ENCODE data around the gene CPNE9. TPM values are rescaled to one million over a fixed set of nuclear protein-coding genes. Genes with fewer than 3 reads are reported as not detected.

Gene CPNE9
- total and polyA plus RNA-seq, 4 experiments from 2014 or later, result 0.58 to 0.64 TPM; not detected in 2

- intact Hi-C loops (cut with micrococcal nuclease), result no loop called here
- ChIA-PET POLR2A (ENCODE audit: partially characterized antibody) (no interaction called here), CTCF (ENCODE audit: partially characterized antibody) (interaction anchor here (1.3 kb wide), 1 partner anchor 46 kb away, joined by 5 read pairs; no protein-coding TSS in a partner anchor)
- Histone ChIP-seq H3K4me1 (ENCODE audit: insufficient read depth, low read length) (no peaks in the 10 kb centered on the region), H3K4me3 (ENCODE audit: low read length in 2 of 2) (no peak overlapping the region), H3K27me3 (ENCODE audit: insufficient read depth, low read length) (no peaks in the 10 kb centered on the region), H3K27ac (ENCODE audit: low read depth, low read length) (no peak overlapping the region), H3K9me3 (ENCODE audit: control insufficient read depth in 1 of 2, low read length in 2 of 2) (no peaks in the 10 kb centered on the region), H3K36me3 (ENCODE audit: insufficient read depth, low read length) (peaks cover 95% of the 10 kb centered on the region)
- Mint-ChIP-seq H3K27me3 (no peaks in the 10 kb centered on the region), H3K4me1 (no peaks in the 10 kb centered on the region), H3K36me3 (peaks cover 90 to 95% of the 10 kb centered on the region in 2 donors), H3K9me3 (peaks cover 0 to 2% (median 0%) of the 10 kb centered on the region in 8 donors), H3K4me3 (no peak overlapping the region), H3K27ac (peak overlapping the region in 1 of 7 donors; percentile 16)
- no peak for DNase-seq
Observed at GRCh38 chr3:9681011-9681722, 22.5 kb upstream of the CPNE9 start.

DNA sequence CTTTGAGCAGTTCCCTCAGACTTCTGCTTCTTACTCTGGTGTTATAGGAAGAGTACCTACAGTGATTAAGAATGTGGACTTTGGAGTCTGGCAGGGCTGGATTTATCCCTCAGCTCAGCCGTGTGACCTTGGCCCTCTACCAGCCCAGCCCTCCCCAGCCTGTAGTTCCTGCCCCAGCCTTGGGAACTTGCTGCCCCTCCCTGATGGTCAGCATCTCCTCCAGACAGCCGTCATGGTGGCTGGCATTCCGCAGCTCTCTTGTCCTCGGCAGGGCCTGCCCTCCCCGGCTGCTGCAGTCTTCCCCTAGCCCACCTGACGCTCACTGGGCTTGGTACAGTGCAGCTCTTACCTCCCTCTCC lies 21.9 kb upstream of the CPNE9 start:
- no peak overlapping the region for H3K27ac Mint-ChIP-seq
- H3K27me3 Mint-ChIP-seq, result no peaks in the 10 kb centered on the region
- intact Hi-C loops (cut with micrococcal nuclease), result no loop called here
- Histone ChIP-seq H3K27ac (ENCODE audit: low read depth, low read length) (no peak overlapping the region), H3K36me3 (ENCODE audit: insufficient read depth, low read length) (peaks cover 95% of the 10 kb centered on the region), H3K9me3 (ENCODE audit: control insufficient read depth in 1 of 2, low read length in 2 of 2) (no peaks in the 10 kb centered on the region), H3K4me3 (ENCODE audit: low read length in 2 of 2) (no peak overlapping the region), H3K27me3 (ENCODE audit: insufficient read depth, low read length) (no peaks in the 10 kb centered on the region), H3K4me1 (ENCODE audit: insufficient read depth, low read length) (no peaks in the 10 kb centered on the region)
- CTCF ChIA-PET (ENCODE audit: partially characterized antibody), result interaction anchor here (1.3 kb wide), 1 partner anchor 46 kb away, joined by 5 read pairs; no protein-coding TSS in a partner anchor
- H3K9me3 Mint-ChIP-seq, result peaks cover 0 to 2% (median 0%) of the 10 kb centered on the region in 8 donors
- no peak overlapping the region for H3K4me3 Mint-ChIP-seq
- POLR2A ChIA-PET (ENCODE audit: partially characterized antibody), result no interaction called here
- peaks cover 88 to 95% of the 10 kb centered on the region in 2 donors for H3K36me3 Mint-ChIP-seq
- DNase-seq, result no peak
- H3K4me1 Mint-ChIP-seq, result no peaks in the 10 kb centered on the region

- peaks cover 88 to 94% of the 10 kb centered on the region in 2 donors for H3K36me3 Mint-ChIP-seq
- intact Hi-C loops (cut with micrococcal nuclease), result no loop called here
- H3K36me3 ChIP-seq (ENCODE audit: insufficient read depth, low read length), result peaks cover 95% of the 10 kb centered on the region
- H3K4me1 ChIP-seq (ENCODE audit: insufficient read depth, low read length), result no peaks in the 10 kb centered on the region
- H3K4me3 ChIP-seq (ENCODE audit: low read length in 2 of 2), result no peak overlapping the region
- H3K27ac ChIP-seq (ENCODE audit: low read depth, low read length), result no peak overlapping the region
- no peaks in the 10 kb centered on the region for H3K27me3 Mint-ChIP-seq
- H3K9me3 ChIP-seq (ENCODE audit: control insufficient read depth in 1 of 2, low read length in 2 of 2), result no peaks in the 10 kb centered on the region
- DNase-seq, result no peak
- CTCF ChIA-PET (ENCODE audit: partially characterized antibody), result no interaction called here
- peaks cover 0 to 2% (median 0%) of the 10 kb centered on the region in 8 donors for H3K9me3 Mint-ChIP-seq
- H3K27me3 ChIP-seq (ENCODE audit: insufficient read depth, low read length), result no peaks in the 10 kb centered on the region
- H3K4me3 Mint-ChIP-seq, result no peak overlapping the region
- POLR2A ChIA-PET (ENCODE audit: partially characterized antibody), result no interaction called here
- H3K4me1 Mint-ChIP-seq, result no peaks in the 10 kb centered on the region
- H3K27ac Mint-ChIP-seq, result no peak overlapping the region
Observed at GRCh38 chr3:9682096-9682495, 21.5 kb upstream of the CPNE9 start.

DNA sequence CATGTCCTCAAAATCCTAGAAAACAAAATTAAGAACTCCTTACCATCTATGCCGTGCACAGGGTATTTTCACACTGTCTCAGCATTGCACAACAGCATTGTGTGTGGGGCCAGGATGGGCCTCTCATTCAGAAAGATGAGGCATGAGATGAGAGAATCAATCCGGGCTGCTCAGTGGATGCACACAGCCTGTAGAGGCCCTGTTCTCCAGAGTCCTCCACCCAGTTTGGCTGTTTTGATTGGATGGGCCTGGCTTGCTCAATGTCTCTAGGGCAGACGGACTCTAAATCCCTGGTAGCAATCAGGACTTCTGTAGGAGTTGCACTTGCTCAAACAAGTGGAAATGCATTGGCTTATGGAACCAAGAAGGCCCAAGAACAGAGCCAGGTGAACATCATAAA lies 20.2 kb upstream of the CPNE9 start:
- H3K9me3 Mint-ChIP-seq, result peaks cover 0 to 2% (median 0%) of the 10 kb centered on the region in 8 donors
- no peaks in the 10 kb centered on the region for H3K27me3 ChIP-seq (ENCODE audit: insufficient read depth, low read length)
- DNase-seq, result no peak
- no peaks in the 10 kb centered on the region for H3K9me3 ChIP-seq (ENCODE audit: control insufficient read depth in 1 of 2, low read length in 2 of 2)
- no peak overlapping the region for H3K4me3 Mint-ChIP-seq
- no peak overlapping the region for H3K27ac ChIP-seq (ENCODE audit: low read depth, low read length)
- H3K4me3 ChIP-seq (ENCODE audit: low read length in 2 of 2), result no peak overlapping the region
- no peak overlapping the region for H3K27ac Mint-ChIP-seq
- intact Hi-C loops (cut with micrococcal nuclease), result no loop called here
- no peaks in the 10 kb centered on the region for H3K27me3 Mint-ChIP-seq
- no peaks in the 10 kb centered on the region for H3K4me1 Mint-ChIP-seq
- peaks cover 78 to 91% of the 10 kb centered on the region in 2 donors for H3K36me3 Mint-ChIP-seq
- H3K4me1 ChIP-seq (ENCODE audit: insufficient read depth, low read length), result no peaks in the 10 kb centered on the region
- ChIA-PET CTCF (ENCODE audit: partially characterized antibody) (no interaction called here), POLR2A (ENCODE audit: partially characterized antibody) (no interaction called here)
- H3K36me3 ChIP-seq (ENCODE audit: insufficient read depth, low read length), result peaks cover 91% of the 10 kb centered on the region

DNA sequence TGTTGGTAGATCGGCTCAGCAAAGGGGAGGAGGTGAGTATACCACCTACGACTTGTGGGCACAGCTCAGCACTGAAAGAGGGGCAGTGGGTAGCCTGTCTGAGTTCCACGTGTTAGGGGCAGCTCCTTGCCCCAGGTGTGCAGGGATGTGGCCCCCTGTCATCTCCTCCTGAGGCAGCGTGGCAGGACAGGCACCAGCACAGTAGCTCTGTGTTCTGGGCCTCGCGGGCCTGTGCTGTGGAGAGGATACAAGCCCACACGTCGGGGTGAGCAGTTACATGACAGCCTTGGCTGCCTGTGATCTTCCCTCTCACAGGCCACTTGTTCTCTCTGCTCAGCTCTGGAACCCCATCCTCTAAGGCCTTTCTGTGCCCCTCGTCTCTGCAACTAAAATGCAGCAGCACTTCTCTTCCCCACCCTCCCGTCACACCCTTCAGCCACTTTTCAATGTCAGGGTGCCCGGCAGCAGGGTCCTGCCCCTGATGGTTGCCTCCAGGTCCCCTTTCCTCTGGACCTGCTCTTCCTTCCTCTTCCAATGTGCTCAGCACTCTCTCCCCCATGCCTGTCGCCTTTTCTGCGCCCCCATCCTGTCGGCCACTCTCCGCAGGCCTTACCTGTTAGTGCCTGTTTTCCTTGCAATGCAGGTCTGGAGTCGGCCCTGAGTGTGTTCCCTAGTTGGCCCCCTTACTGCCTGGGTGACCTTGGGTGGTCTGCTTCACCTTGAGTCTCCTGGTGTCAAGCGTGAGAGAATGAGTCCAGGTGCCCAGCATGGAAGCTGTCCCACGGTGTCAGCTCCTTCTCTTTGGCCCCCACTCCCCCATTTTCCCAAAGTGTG lies 18.2 kb upstream of the CPNE9 start:
- H3K9me3 ChIP-seq (ENCODE audit: control insufficient read depth in 1 of 2, low read length in 2 of 2), result no peaks in the 10 kb centered on the region
- ChIA-PET CTCF (ENCODE audit: partially characterized antibody) (no interaction called here), POLR2A (ENCODE audit: partially characterized antibody) (no interaction called here)
- Mint-ChIP-seq H3K27me3 (no peaks in the 10 kb centered on the region), H3K9me3 (peaks cover 0 to 2% (median 0%) of the 10 kb centered on the region in 8 donors), H3K27ac (no peak overlapping the region), H3K4me1 (no peaks in the 10 kb centered on the region), H3K4me3 (no peak overlapping the region), H3K36me3 (peaks cover 81 to 90% of the 10 kb centered on the region in 2 donors)
- no peaks in the 10 kb centered on the region for H3K4me1 ChIP-seq (ENCODE audit: insufficient read depth, low read length)
- intact Hi-C loops (cut with micrococcal nuclease), result no loop called here
- peaks cover 92% of the 10 kb centered on the region for H3K36me3 ChIP-seq (ENCODE audit: insufficient read depth, low read length)
- H3K4me3 ChIP-seq (ENCODE audit: low read length in 2 of 2), result no peak overlapping the region
- no peak for DNase-seq
- H3K27ac ChIP-seq (ENCODE audit: low read depth, low read length), result no peak overlapping the region
- H3K27me3 ChIP-seq (ENCODE audit: insufficient read depth, low read length), result no peaks in the 10 kb centered on the region

DNA sequence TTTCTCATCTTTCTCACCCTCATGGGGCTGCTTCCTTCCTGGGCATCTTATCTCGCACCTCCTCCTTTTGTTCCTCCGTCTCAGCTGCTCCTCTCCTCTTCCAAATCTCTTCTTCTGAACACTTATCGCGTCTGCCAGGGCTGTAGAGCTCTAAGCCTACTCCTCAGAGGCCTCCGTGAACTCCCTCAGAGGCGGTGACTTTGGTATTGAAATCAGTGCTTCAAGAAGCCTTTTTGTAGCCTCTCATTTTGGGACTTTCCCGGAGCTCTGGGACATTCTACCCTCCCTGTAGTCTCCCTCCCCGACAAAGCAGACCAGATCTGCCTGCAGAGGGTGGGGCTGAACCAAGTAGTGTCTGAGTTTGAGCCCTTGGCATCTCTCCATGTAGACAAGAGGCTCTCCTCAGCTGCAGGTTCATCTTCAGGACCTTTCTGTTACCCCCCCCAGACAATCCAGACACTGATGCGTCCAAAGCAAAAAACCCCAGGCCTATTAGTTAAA lies 17.5 kb upstream of the CPNE9 start:
- DNase-seq, result no peak
- CTCF ChIA-PET (ENCODE audit: partially characterized antibody), result no interaction called here
- H3K4me1 ChIP-seq (ENCODE audit: insufficient read depth, low read length), result no peaks in the 10 kb centered on the region
- intact Hi-C loops (cut with micrococcal nuclease), result no loop called here
- POLR2A ChIA-PET (ENCODE audit: partially characterized antibody), result no interaction called here
- H3K4me1 Mint-ChIP-seq, result no peaks in the 10 kb centered on the region
- H3K27ac ChIP-seq (ENCODE audit: low read depth, low read length), result no peak overlapping the region
- H3K36me3 Mint-ChIP-seq, result peaks cover 79 to 91% of the 10 kb centered on the region in 2 donors
- H3K4me3 Mint-ChIP-seq, result no peak overlapping the region
- peaks cover 0 to 2% (median 0%) of the 10 kb centered on the region in 8 donors for H3K9me3 Mint-ChIP-seq
- no peaks in the 10 kb centered on the region for H3K9me3 ChIP-seq (ENCODE audit: control insufficient read depth in 1 of 2, low read length in 2 of 2)
- no peak overlapping the region for H3K4me3 ChIP-seq (ENCODE audit: low read length in 2 of 2)
- peaks cover 94% of the 10 kb centered on the region for H3K36me3 ChIP-seq (ENCODE audit: insufficient read depth, low read length)
- H3K27ac Mint-ChIP-seq, result peak overlapping the region in 1 of 7 donors; percentile 13
- H3K27me3 Mint-ChIP-seq, result no peaks in the 10 kb centered on the region
- H3K27me3 ChIP-seq (ENCODE audit: insufficient read depth, low read length), result no peaks in the 10 kb centered on the region

GRCh38 chr3:9686703-9687102 lies 16.9 kb upstream of the CPNE9 start:
- Mint-ChIP-seq H3K9me3 (peaks cover 0 to 2% (median 0%) of the 10 kb centered on the region in 8 donors), H3K4me3 (no peak overlapping the region)
- H3K4me1 ChIP-seq (ENCODE audit: insufficient read depth, low read length), result no peaks in the 10 kb centered on the region

More at GRCh38 chr3:9686703-9687102, 16.9 kb upstream of the CPNE9 start:
- ChIA-PET CTCF (ENCODE audit: partially characterized antibody) (no interaction called here), POLR2A (ENCODE audit: partially characterized antibody) (no interaction called here)
- Histone ChIP-seq H3K4me3 (ENCODE audit: low read length in 2 of 2) (no peak overlapping the region), H3K36me3 (ENCODE audit: insufficient read depth, low read length) (peaks cover 89% of the 10 kb centered on the region), H3K27ac (ENCODE audit: low read depth, low read length) (no peak overlapping the region), H3K9me3 (ENCODE audit: control insufficient read depth in 1 of 2, low read length in 2 of 2) (no peaks in the 10 kb centered on the region), H3K27me3 (ENCODE audit: insufficient read depth, low read length) (no peaks in the 10 kb centered on the region)
- Mint-ChIP-seq H3K4me1 (no peaks in the 10 kb centered on the region), H3K27ac (no peak overlapping the region), H3K36me3 (peaks cover 79 to 90% of the 10 kb centered on the region in 2 donors), H3K27me3 (no peaks in the 10 kb centered on the region)
- intact Hi-C loops (cut with micrococcal nuclease), result no loop called here
- no peak for DNase-seq
